Measurements from ENCODE around the gene TRIM17.

TRIM17 gene

GRCh38 chr1:228393811-228394570 lies 22.7 kb downstream of the TRIM17 start:
- Histone ChIP-seq H3K4me1 (peaks cover 0 to 8% (median 1%) of the 10 kb centered on the region in 4 donors), H3K36me3 (peaks cover 23 to 64% (median 47%) of the 10 kb centered on the region in 3 donors), H3K27ac (peak overlapping the region in 1 of 2 donors; percentile 10), H3K9me3 (no peaks in the 10 kb centered on the region), H3K27me3 (no peaks in the 10 kb centered on the region), H3K4me3 (no peak overlapping the region)
- peak in 1 of 2 donors; percentile 58 for DNase-seq
- no peak for TF ChIP-seq CTCF (IDR thresholded peaks at IDR 0.05)
- intact Hi-C loops (cut with DNase I; ENCODE audit: low total_unique reads) = no loop called here

GRCh38 chr1:228393268-228393701 lies 23.4 kb downstream of the TRIM17 start:
- H3K9me3 ChIP-seq = no peaks in the 10 kb centered on the region
- no peaks in the 10 kb centered on the region for H3K27me3 ChIP-seq
- intact Hi-C loops (cut with DNase I; ENCODE audit: low total_unique reads) = no loop called here
- peak overlapping the region in 1 of 2 donors; percentile 10 for H3K27ac ChIP-seq
- peak; percentile 67 to 71 for DNase-seq
- H3K4me3 ChIP-seq = no peak overlapping the region
- H3K36me3 ChIP-seq = peaks cover 23 to 57% (median 41%) of the 10 kb centered on the region in 3 donors
- peaks cover 0 to 8% (median 1%) of the 10 kb centered on the region in 4 donors for H3K4me1 ChIP-seq
- peak; percentile 40 to 45 for TF ChIP-seq CTCF (IDR thresholded peaks at IDR 0.05)

DNA sequence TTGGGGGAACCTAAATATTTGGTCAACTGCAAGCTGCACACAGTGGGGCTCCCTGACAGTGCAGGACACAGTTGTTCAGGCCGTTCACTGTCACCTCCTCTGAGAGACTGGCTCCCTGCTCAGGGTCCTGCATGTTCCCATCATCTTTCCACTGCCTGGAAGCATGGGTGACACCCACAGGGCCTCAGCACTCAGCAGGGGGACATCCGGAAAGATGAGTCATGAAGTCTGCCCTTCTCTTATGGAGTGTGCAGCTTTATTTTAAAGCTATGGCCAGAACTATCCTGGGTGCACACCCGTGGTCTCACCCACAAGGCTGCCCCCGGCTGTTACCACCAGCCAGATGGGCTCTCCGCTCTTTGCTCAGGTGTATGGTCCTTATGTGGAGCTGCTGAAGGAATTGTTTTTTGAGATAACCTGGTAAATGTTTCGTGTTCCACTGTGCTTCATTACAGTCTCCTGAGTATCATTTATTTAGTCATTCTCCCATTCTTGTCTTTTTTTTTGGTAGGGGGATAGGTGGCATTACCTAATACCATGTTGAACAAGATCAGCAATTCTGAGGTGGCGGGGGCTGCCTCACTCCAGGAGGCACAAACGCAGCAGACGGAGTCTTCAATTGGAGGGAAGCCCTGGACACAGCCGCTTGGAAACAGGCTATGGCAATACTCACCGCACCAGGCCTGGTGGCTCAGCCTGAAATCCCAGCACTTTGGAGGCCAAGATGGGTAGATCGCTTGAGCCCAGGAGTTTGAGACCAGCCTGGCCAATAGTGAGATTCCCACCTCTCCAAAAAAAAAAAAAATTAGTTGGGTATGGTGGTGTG lies 24.3 kb downstream of the TRIM17 start:
- peaks cover 15 to 47% (median 31%) of the 10 kb centered on the region in 3 donors for H3K36me3 ChIP-seq

DNA sequence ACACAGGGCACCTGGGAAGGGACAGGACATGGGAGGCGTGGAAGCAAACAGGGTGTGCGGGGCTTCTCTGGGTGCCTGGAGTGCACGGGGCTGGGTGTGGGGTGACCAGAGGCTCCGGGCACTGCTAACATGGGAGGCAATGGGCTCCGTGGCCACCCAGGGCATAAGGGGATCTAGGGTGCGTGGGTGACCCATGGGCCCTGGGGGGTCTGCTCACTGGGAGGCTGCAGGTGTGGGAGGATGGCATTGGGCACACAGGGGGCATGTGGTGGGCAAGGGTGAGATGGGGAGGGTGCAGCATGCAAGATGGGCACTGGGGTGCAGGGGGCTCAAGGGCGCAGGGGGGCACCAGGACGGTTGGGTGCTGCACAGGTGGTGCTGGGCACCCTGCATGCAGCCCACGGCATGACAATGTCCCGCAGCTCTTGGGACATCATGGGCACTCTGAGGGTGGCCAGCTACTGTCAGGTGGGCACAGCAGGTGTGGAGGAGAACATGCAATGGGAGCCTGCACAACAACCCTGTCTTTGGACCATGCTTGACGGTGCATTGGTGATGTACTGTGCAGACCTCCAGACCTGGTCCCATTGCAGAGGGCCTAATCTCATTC lies 25.1 kb downstream of the TRIM17 start:
- TF ChIP-seq CTCF (IDR thresholded peaks at IDR 0.05) = no peak
- H3K27ac ChIP-seq = no peak overlapping the region
- no peaks in the 10 kb centered on the region for H3K9me3 ChIP-seq
- peaks cover 0 to 8% (median 1%) of the 10 kb centered on the region in 4 donors for H3K4me1 ChIP-seq
- no peaks in the 10 kb centered on the region for H3K27me3 ChIP-seq
- peaks cover 7 to 39% (median 23%) of the 10 kb centered on the region in 3 donors for H3K36me3 ChIP-seq
- DNase-seq = peak in 1 of 2 donors; percentile 59
- no peak overlapping the region for H3K4me3 ChIP-seq
- intact Hi-C loops (cut with DNase I; ENCODE audit: low total_unique reads) = no loop called here

More for the DNA sequence above, 24.3 kb downstream of the TRIM17 start:
- Histone ChIP-seq H3K4me1 (peaks cover 0 to 8% (median 1%) of the 10 kb centered on the region in 4 donors), H3K27ac (no peak overlapping the region), H3K4me3 (no peak overlapping the region), H3K9me3 (no peaks in the 10 kb centered on the region), H3K27me3 (no peaks in the 10 kb centered on the region)
- intact Hi-C loops (cut with DNase I; ENCODE audit: low total_unique reads) = no loop called here
- DNase-seq = peak in 1 of 2 donors; percentile 25
- no peak for TF ChIP-seq CTCF (IDR thresholded peaks at IDR 0.05)

DNA sequence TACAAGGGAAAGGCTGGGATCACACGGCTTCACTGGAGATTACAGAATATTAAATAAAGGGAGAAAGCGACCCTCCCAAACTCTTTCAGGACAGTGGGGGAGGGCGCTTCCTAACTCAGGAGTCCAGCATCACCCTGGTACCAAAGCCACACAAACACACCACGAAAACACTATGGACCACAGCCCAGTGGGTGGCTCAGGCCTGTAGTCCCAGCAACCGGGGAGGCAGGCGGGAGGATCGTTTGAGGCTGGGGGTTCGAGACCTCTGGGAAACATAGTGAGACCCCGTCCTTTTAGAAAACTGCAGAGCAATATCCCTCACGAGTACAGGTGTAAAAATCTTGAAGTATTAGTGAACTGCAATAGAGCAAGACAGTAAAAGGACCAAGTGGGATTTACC lies 26.0 kb downstream of the TRIM17 start:
- peak in 1 of 2 donors; percentile 41 for DNase-seq

More for the DNA sequence above, 26.0 kb downstream of the TRIM17 start:
- Histone ChIP-seq H3K4me1 (peaks cover 0 to 8% (median 1%) of the 10 kb centered on the region in 4 donors), H3K4me3 (no peak overlapping the region), H3K36me3 (peaks cover 0 to 31% (median 14%) of the 10 kb centered on the region in 3 donors), H3K27me3 (no peaks in the 10 kb centered on the region), H3K27ac (no peak overlapping the region), H3K9me3 (no peaks in the 10 kb centered on the region)
- TF ChIP-seq CTCF (IDR thresholded peaks at IDR 0.05) = no peak
- intact Hi-C loops (cut with DNase I; ENCODE audit: low total_unique reads) = no loop called here

Measured in tibial artery (tissue), 4 donors.